ENCODE results near the gene GJC2. TPM values are rescaled to one million over a fixed set of nuclear protein-coding genes. Genes with fewer than 3 reads are reported as not detected.

GJC2 gene
- total and polyA plus RNA-seq, 2 donors from 2014 or later = 0.73 to 6.0 TPM

DNA sequence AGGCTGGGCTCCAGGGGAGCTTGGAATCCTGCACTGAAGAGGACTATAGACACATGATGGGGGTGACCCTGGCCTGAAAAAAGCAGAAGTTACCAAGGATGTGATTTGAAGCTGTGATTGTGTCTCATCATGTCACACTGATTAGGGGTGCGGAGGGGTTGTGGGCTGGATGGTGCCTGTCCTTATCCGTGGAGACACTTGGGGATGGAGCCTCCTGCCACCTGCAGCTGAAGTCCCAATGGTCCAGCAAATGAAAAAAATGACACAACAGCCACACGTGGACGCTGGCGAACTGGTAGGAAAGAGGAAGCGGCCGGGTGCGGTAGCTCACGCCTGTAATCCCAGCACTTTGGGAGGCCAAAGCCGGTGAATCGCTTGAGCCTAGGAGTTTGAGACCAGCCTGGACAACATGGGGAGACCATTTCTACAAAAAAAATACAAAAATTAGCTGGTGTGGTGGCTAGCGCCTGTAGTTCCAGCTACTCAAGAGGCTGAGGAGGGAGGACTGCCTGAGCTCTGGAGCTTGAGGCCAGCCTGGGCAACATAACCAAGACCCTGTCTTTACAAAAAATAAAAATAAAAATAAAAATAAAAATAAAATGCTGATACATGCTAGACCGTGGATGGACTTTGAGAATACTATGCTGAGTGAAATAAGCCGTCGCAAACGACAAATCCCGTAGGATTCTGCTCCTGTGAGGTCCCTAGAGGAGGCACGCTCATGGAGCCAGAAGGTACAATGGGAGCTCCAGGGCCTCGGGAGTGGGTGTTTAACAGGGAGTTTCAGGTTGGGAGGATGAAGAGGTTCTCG, 15.0 kb downstream of the GJC2 start:
- DNase-seq (peak in 2 of 5 donors; percentile 77), FAIRE-seq (no peak)
- Histone ChIP-seq H3K27ac (ENCODE audit: low read depth in 2 of 2, low read length in 2 of 2) (peak overlapping the region; percentile 90 to 91), H3K4me3 (ENCODE audit: low read length in 3 of 3) (peak overlapping the region; percentile 76 to 85 (median 83)), H3K4me1 (ENCODE audit: control insufficient read depth in 2 of 3, insufficient read depth in 2 of 3, low read depth in 1 of 3, low read length in 3 of 3) (peaks cover 0 to 11% (median 6%) of the 10 kb centered on the region in 3 donors), H3K27me3 (ENCODE audit: control insufficient read depth, insufficient read depth, low read length) (peaks cover under 1% of the 10 kb centered on the region), H3K9ac (ENCODE audit: low read length in 3 of 3) (peak overlapping the region; percentile 71 to 84 (median 80)), H3K9me3 (ENCODE audit: control insufficient read depth in 2 of 3, insufficient read depth in 1 of 3, low read length in 3 of 3) (no peaks in the 10 kb centered on the region), H3K36me3 (ENCODE audit: control insufficient read depth in 2 of 3, insufficient read depth in 3 of 3, low read length in 3 of 3) (no peaks in the 10 kb centered on the region)
- TF ChIP-seq, protein P1, sequence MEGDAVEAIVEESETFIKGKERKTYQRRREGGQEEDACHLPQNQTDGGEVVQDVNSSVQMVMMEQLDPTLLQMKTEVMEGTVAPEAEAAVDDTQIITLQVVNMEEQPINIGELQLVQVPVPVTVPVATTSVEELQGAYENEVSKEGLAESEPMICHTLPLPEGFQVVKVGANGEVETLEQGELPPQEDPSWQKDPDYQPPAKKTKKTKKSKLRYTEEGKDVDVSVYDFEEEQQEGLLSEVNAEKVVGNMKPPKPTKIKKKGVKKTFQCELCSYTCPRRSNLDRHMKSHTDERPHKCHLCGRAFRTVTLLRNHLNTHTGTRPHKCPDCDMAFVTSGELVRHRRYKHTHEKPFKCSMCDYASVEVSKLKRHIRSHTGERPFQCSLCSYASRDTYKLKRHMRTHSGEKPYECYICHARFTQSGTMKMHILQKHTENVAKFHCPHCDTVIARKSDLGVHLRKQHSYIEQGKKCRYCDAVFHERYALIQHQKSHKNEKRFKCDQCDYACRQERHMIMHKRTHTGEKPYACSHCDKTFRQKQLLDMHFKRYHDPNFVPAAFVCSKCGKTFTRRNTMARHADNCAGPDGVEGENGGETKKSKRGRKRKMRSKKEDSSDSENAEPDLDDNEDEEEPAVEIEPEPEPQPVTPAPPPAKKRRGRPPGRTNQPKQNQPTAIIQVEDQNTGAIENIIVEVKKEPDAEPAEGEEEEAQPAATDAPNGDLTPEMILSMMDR (IDR thresholded peaks at IDR 0.05; ENCODE audit: borderline replicate concordance, extremely low read depth, insufficient read depth) = no peak
- intact Hi-C loops (cut with DNase I) = no loop called here

DNA sequence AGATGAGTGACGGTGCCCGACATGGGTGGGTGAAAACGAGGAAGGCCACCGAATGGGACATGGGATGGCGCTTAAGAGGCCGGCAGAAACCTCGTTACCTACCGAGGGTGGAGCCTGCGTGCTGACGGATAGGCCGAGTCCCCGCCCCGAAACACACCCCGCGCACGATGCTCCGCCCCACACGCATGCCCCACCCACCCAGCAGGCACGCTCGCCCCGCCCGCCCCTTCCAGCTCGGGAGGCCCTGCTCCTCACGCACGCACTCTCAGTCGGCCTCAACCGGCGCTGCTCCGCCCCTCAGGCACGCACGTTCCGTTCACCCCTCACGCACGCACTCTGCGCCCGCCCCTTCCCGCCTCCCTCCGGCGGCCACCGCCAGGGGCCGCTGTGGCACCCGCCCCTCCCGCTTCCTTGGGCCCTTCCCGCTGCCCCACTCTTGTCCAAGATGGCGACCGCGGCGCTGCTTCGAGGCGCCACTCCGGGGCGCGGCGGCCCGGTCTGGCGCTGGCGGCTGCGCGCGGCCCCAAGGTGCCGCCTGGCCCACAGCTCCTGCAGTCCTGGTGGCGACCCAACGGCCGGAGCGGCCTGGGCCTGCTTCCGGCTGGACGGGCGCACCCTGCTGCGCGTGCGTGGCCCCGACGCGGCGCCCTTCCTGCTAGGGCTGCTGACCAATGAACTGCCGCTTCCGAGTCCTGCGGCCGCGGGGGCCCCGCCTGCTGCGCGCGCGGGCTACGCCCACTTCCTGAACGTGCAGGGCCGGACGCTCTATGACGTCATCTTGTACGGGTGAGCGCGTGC, 15.8 kb downstream of the GJC2 start, which contains the start of gene IBA57:
TSS of gene IBA57 (plus strand) at position 433 of the 798 bp plus-strand sequence. CDS start at position 446, 13 bp downstream.
- Histone ChIP-seq H3K9me3 (ENCODE audit: control insufficient read depth in 2 of 3, insufficient read depth in 1 of 3, low read length in 3 of 3) (no peaks in the 10 kb centered on the region), H3K4me3 (ENCODE audit: low read length in 3 of 3) (peak within 1 kb of the TSS; percentile 77 to 85 (median 83)), H3K36me3 (ENCODE audit: control insufficient read depth in 2 of 3, insufficient read depth in 3 of 3, low read length in 3 of 3) (no peaks in the 10 kb centered on the region), H3K27ac (ENCODE audit: low read depth in 2 of 2, low read length in 2 of 2) (peak within 1 kb of the TSS; percentile 99 to 100), H3K9ac (ENCODE audit: low read length in 3 of 3) (peak within 1 kb of the TSS; percentile 79 to 96 (median 80)), H3K4me1 (ENCODE audit: control insufficient read depth in 2 of 3, insufficient read depth in 2 of 3, low read depth in 1 of 3, low read length in 3 of 3) (peaks cover 0 to 11% (median 6%) of the 10 kb centered on the region in 3 donors), H3K27me3 (ENCODE audit: control insufficient read depth, insufficient read depth, low read length) (no peaks in the 10 kb centered on the region)
- FAIRE-seq (no peak), DNase-seq (peak; percentile 99 to 100 (median 100))
- TF ChIP-seq, protein P1 (IDR thresholded peaks at IDR 0.05; ENCODE audit: borderline replicate concordance, extremely low read depth, insufficient read depth) = peak; percentile 82
- intact Hi-C loops (cut with DNase I) = no loop called here

DNA sequence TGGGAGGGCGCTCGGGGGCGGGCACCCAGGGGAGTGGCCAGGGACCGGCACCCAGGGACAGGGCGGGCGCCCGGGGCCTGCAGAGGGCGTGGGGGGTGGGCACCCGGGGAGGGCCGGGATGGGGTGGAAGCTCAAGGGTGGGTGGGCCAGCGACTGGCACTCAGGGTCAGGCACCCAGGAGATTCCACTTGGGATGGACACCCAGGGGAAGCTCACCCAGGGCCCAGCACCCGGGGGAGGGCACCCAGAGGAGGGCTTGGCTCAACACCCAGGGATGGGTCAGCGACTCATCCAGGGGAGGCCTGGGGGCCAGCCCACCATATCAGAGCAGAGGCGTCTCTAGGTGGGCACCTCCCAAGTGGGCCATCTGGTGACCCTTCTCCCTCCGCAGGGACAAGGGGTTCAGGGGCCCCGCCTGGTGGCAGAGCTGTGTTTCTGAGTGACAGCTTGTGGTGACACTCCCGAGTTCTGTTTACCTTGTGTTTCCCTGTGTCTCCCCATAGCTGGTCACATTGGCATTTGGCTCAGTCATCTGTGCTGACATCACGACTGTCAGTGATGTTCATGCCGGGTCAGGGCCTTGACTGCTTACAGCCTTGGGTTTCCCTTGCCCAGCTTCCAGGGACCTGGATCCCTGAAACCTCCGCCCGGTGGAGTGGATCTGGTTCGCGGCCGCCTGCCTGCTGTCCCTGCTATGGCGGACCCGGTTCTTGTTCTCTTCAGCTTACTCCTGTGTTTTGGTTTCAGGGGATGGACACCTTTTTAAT, 16.6 kb downstream of the GJC2 start:
- Histone ChIP-seq H3K9ac (ENCODE audit: low read length in 3 of 3) (peak overlapping the region; percentile 49 to 96 (median 79)), H3K4me3 (ENCODE audit: low read length in 3 of 3) (peak overlapping the region; percentile 58 to 83 (median 77)), H3K4me1 (ENCODE audit: control insufficient read depth in 2 of 3, insufficient read depth in 2 of 3, low read depth in 1 of 3, low read length in 3 of 3) (peaks cover 0 to 11% (median 6%) of the 10 kb centered on the region in 3 donors), H3K27ac (ENCODE audit: low read depth in 2 of 2, low read length in 2 of 2) (peak overlapping the region; percentile 90 to 97), H3K9me3 (ENCODE audit: control insufficient read depth in 2 of 3, insufficient read depth in 1 of 3, low read length in 3 of 3) (no peaks in the 10 kb centered on the region), H3K27me3 (ENCODE audit: control insufficient read depth, insufficient read depth, low read length) (no peaks in the 10 kb centered on the region), H3K36me3 (ENCODE audit: control insufficient read depth in 2 of 3, insufficient read depth in 3 of 3, low read length in 3 of 3) (no peaks in the 10 kb centered on the region)
- FAIRE-seq = no peak
- intact Hi-C loops (cut with DNase I) = no loop called here
- TF ChIP-seq, protein P1 (IDR thresholded peaks at IDR 0.05; ENCODE audit: borderline replicate concordance, extremely low read depth, insufficient read depth) = peak; percentile 38
- peak in 4 of 5 donors; percentile 65 to 85 (median 78) for DNase-seq
